Activated T-helper 1 cell treated with Interleukin-2 at 50 U/mL for 16 hours (primary cell): ENCODE measurements around the gene OPRM1.

ENCODE experiments used
- DNase-seq: peaks from one replicate; pipeline ENCODE4 v3.0.0-alpha.2; 2020; ENCODE audit warnings: low read depth

The OPRM1 gene

GRCh38 chr6:154285826-154286225, 246.8 kb downstream of the OPRM1 start:
- DNase-seq = no peak

GRCh38 chr6:154289818-154290508, 250.9 kb downstream of the OPRM1 start:
- DNase-seq = no peak

- DNase-seq = no peak
Observed at GRCh38 chr6:154292066-154292465, 253.0 kb downstream of the OPRM1 start.

- DNase-seq = no peak
Observed at GRCh38 chr6:154292855-154293519, 253.9 kb downstream of the OPRM1 start.

GRCh38 chr6:154295733-154296132, 256.7 kb downstream of the OPRM1 start:
- DNase-seq = no peak
